HG03175 (cell line): ENCODE data around the gene IFNL2.
"Not testable (repeated sequence)": the region's sequence is repeated elsewhere in the genome, so short reads cannot be mapped to it uniquely, and the experiment has no call there.

Experiments
- ATAC-seq: cut with Tn5 transposase; IDR thresholded peaks from one replicate; pipeline ENCODE4 v1.9.1; 2021; ENCODE audit warnings: mild to moderate bottlenecking, moderate library complexity; ENCODE audit not compliant: unreplicated experiment

IFNL2 gene

GRCh38 chr19:39296055-39296645 is 28.0 kb downstream of the IFNL2 start, which contains the start of gene IFNL1:
IFNL1 (plus strand) TSS chr19:39296407; CDS start chr19:39296422, 15 bp downstream.
- no peak for ATAC-seq

GRCh38 chr19:39296906-39297305 is 28.7 kb downstream of the IFNL2 start:
- ATAC-seq, result no peak

GRCh38 chr19:39297931-39298634 is 29.9 kb downstream of the IFNL2 start:
- ATAC-seq, result no peak

- no peak for ATAC-seq
These were observed 31.2 kb downstream of the IFNL2 start for GRCh38 chr19:39299404-39299803.

GRCh38 chr19:39299832-39300231 is 31.6 kb downstream of the IFNL2 start:
- ATAC-seq, result no peak

GRCh38 chr19:39301021-39301420 is 32.8 kb downstream of the IFNL2 start:
- no peak for ATAC-seq

GRCh38 chr19:39301562-39301961 is 33.4 kb downstream of the IFNL2 start:
- ATAC-seq, result no peak

GRCh38 chr19:39303373-39304184 is 35.4 kb downstream of the IFNL2 start:
- ATAC-seq, result no peak

GRCh38 chr19:39304185-39304513 is 36.0 kb downstream of the IFNL2 start:
- no peak for ATAC-seq

- no peak for ATAC-seq
These were observed 36.7 kb downstream of the IFNL2 start for GRCh38 chr19:39304701-39305571.

GRCh38 chr19:39306075-39306474 is 37.9 kb downstream of the IFNL2 start:
- no peak for ATAC-seq

GRCh38 chr19:39307046-39307821 is 39.0 kb downstream of the IFNL2 start:
- no peak for ATAC-seq

- no peak for ATAC-seq
These were observed 39.8 kb downstream of the IFNL2 start for GRCh38 chr19:39307822-39308530.

GRCh38 chr19:39308531-39309304 is 40.5 kb downstream of the IFNL2 start:
- ATAC-seq, result no peak

- ATAC-seq, result not testable (repeated sequence)
These were observed 41.1 kb downstream of the IFNL2 start for GRCh38 chr19:39309305-39309670.

- no peak for ATAC-seq
These were observed 42.5 kb downstream of the IFNL2 start for GRCh38 chr19:39310558-39311311.

GRCh38 chr19:39314016-39314728 is 46.0 kb downstream of the IFNL2 start:
- no peak for ATAC-seq

- no peak for ATAC-seq
These were observed 47.7 kb downstream of the IFNL2 start for GRCh38 chr19:39315933-39316332.
